Measurements from ENCODE around the gene SUGCT. TPM values are rescaled to one million over a fixed set of nuclear protein-coding genes. Genes with fewer than 3 reads are reported as not detected.

Gene SUGCT
- total and polyA plus RNA-seq, 2 of the 13 experiments (the other 11 are each of a cell fraction or from before 2014, with no cell fraction given) = 10.1 to 22.2 TPM

- no peak overlapping the region for H3K4me3 ChIP-seq (replicated peaks in 1 of 3; ENCODE audit: insufficient read depth in 1 of 3, low read depth in 2 of 3, low read length in 3 of 3)
- no peaks in the 10 kb centered on the region for H3K36me3 ChIP-seq (replicated peaks in 1 of 2; ENCODE audit: control insufficient read depth in 1 of 2, insufficient read depth in 2 of 2, low read length in 2 of 2)
- ChIA-PET CTCF (ENCODE audit: low intra/inter-chr PET ratio, low total read pairs) (no interaction called here), POLR2A (no interaction called here)
- H2AFZ ChIP-seq (ENCODE audit: low read length) = no peak overlapping the region
- DNase-seq (ENCODE audit: low spot score) (no peak), ATAC-seq (no peak), FAIRE-seq (no peak)
- no peak overlapping the region for H3K27ac ChIP-seq (ENCODE audit: extremely low read length, insufficient read depth, low read length)
- H3K4me1 ChIP-seq (ENCODE audit: insufficient read depth, low read length) = peaks cover 17% of the 10 kb centered on the region
- no peak overlapping the region for H3K4me2 ChIP-seq (ENCODE audit: low read depth, low read length)
- no peak overlapping the region for H3K9ac ChIP-seq (ENCODE audit: insufficient read depth, low read depth, low read length)
- no peak for TF ChIP-seq THAP8 (CRISPR knock-in tag; IDR thresholded peaks at IDR 0.05; ENCODE audit: borderline replicate concordance)
- no peak for TF ChIP-seq NFIB (CRISPR knock-in tag; IDR thresholded peaks at IDR 0.05; ENCODE audit: borderline replicate concordance)
- TF ChIP-seq FOXC1 (CRISPR knock-in tag; IDR thresholded peaks at IDR 0.05; ENCODE audit: borderline replicate concordance) = no peak
- TF ChIP-seq ZFP41 (CRISPR knock-in tag; IDR thresholded peaks at IDR 0.05; ENCODE audit: borderline replicate concordance) = no peak
- TF ChIP-seq NR3C1 (CRISPR knock-in tag; IDR thresholded peaks at IDR 0.05) = no peak
- TF ChIP-seq ZNF232 (CRISPR knock-in tag; IDR thresholded peaks at IDR 0.05; ENCODE audit: borderline replicate concordance) = no peak
- no peak for TF ChIP-seq HOMEZ (CRISPR knock-in tag; IDR thresholded peaks at IDR 0.05; ENCODE audit: low read depth)
- no peak for TF ChIP-seq CREM (IDR thresholded peaks at IDR 0.05)
- TF ChIP-seq CREM (CRISPR knock-in tag; IDR thresholded peaks at IDR 0.05) = no peak
- TF ChIP-seq FOXP4 (CRISPR knock-in tag; IDR thresholded peaks at IDR 0.05) = no peak
- in situ Hi-C loops (cut with HindIII; ENCODE audit: extremely low pct_ligation_motif_present, low pct_unique_long_range_greater_than_20kb) = no loop called here
- H3K79me2 ChIP-seq (ENCODE audit: insufficient read depth, low read length) = no peaks in the 10 kb centered on the region
- no TSS peak for BruUV-seq (replicated peaks)
- H4K20me1 ChIP-seq (ENCODE audit: insufficient read depth, low read length) = no peaks in the 10 kb centered on the region
- WGBS (ENCODE audit: low lambda C conversion rate) = 98% methylated on average over 3 of the region's 3 CpGs
- intact Hi-C loops (cut with micrococcal nuclease; ENCODE audit: unreplicated experiment) = no loop called here
- no peaks in the 10 kb centered on the region for H3K27me3 ChIP-seq (ENCODE audit: control insufficient read depth in 1 of 2, insufficient read depth in 2 of 2, low read length in 2 of 2)
- H3K9me3 ChIP-seq (ENCODE audit: low read length) = no peaks in the 10 kb centered on the region
Observed at GRCh38 chr7:40765639-40766038, 630.8 kb downstream of the SUGCT start.
